A673 (cell line): ENCODE measurements around the gene PAPPA.

Experiments used
- CTCF ChIP-seq: fragments of 300-800, 200-600 bp; sonication (generic); conservative IDR thresholded peaks from 2 replicates; pipeline ENCODE4 v1.5.1; 2017; ENCODE audit warnings: low read depth, mild to moderate bottlenecking, antibody characterized with exemption, low read length, moderate library complexity, mixed read lengths
- EZH2 ChIP-seq: fragments of 200-600 bp; sonication (generic); IDR thresholded peaks from 2 replicates; pipeline ENCODE4 v1.6.1; 2017; ENCODE audit warnings: borderline replicate concordance, low read depth, mild to moderate bottlenecking, mixed read lengths, antibody characterized with exemption, low read length; ENCODE audit not compliant: poor library complexity, severe bottlenecking

- TF ChIP-seq CTCF (no peak), EZH2 (no peak)
These were observed 267.5 kb downstream of the PAPPA start for GRCh38 chr9:116420993-116421538.
